ENCODE data around the gene SNX27.

SNX27 gene

DNA sequence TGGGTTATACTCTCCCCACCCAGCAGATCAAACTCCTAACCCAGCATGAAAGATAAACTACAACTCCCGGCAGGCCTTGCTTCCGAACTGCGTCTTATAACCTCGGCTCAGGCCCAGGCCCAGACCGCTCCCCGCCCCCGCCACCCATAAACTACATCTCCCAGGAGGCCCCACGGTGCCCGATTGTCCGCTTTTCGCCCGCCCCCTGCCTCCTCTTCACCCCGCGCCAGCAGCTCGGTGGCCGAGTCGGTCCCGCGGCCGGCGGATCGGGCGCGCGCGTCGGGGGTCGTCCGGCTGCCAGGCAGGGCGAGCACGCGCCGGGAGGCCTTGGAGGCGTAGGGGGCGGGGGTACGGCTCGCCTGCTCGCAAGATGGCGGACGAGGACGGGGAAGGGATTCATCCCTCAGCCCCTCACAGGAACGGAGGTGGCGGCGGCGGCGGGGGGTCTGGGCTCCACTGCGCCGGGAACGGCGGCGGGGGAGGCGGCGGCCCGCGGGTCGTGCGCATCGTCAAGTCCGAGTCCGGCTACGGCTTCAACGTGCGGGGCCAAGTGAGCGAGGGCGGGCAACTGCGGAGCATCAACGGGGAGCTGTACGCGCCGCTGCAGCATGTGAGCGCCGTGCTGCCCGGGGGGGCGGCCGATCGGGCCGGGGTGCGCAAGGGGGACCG, at the start of gene SNX27:
Gene SNX27, plus strand, starts transcription at position 219 of the 669 bp plus-strand sequence. Its CDS starts 152 bp downstream, at position 371.
- Histone ChIP-seq H3K27ac (peak within 1 kb of the TSS; percentile 97 to 98), H3K4me3 (peak within 1 kb of the TSS; percentile 99), H3K27me3 (peaks cover 0 to 4% of the 10 kb centered on the region in 2 donors), H3K4me1 (peaks cover 0 to 40% (median 7%) of the 10 kb centered on the region in 4 donors), H3K9me3 (no peaks in the 10 kb centered on the region), H3K36me3 (peaks cover 0 to 6% (median 0%) of the 10 kb centered on the region in 3 donors)
- TF ChIP-seq, protein P1, sequence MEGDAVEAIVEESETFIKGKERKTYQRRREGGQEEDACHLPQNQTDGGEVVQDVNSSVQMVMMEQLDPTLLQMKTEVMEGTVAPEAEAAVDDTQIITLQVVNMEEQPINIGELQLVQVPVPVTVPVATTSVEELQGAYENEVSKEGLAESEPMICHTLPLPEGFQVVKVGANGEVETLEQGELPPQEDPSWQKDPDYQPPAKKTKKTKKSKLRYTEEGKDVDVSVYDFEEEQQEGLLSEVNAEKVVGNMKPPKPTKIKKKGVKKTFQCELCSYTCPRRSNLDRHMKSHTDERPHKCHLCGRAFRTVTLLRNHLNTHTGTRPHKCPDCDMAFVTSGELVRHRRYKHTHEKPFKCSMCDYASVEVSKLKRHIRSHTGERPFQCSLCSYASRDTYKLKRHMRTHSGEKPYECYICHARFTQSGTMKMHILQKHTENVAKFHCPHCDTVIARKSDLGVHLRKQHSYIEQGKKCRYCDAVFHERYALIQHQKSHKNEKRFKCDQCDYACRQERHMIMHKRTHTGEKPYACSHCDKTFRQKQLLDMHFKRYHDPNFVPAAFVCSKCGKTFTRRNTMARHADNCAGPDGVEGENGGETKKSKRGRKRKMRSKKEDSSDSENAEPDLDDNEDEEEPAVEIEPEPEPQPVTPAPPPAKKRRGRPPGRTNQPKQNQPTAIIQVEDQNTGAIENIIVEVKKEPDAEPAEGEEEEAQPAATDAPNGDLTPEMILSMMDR (IDR thresholded peaks at IDR 0.05): no peak
- intact Hi-C loops (cut with DNase I; ENCODE audit: low total_unique reads): loop anchor here (5.0 kb wide), 1 partner anchor 155 kb away; the partner anchor contains the start of gene POGZ
- peak; percentile 95 to 96 for DNase-seq

DNA sequence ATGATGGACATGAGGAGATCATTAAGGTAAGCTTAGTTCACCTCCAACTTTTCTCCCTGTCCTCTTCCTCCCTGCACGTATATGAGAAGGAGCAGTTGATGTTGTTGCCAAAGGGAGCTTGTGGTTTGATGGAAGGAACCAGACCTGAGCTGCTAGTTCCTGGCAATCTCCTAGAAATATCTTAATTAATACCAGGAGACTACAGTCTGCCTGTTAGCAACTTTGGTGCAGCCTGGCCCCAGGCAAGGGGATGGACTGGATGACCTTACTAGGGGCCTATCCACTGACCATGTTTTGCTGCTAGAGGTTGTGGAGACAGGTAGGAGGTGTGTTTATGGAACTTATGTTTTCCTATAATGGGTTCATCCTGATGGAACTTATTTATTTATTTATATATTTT, 49.2 kb upstream of the SNX27 start:
- H3K9me3 ChIP-seq: no peaks in the 10 kb centered on the region
- H3K27me3 ChIP-seq: no peaks in the 10 kb centered on the region
- TF ChIP-seq, protein P1 (IDR thresholded peaks at IDR 0.05): no peak
- no peak overlapping the region for H3K27ac ChIP-seq
- intact Hi-C loops (cut with DNase I; ENCODE audit: low total_unique reads): no loop called here
- DNase-seq: no peak
- H3K4me3 ChIP-seq: no peak overlapping the region
- peaks cover 0 to 6% (median 0%) of the 10 kb centered on the region in 4 donors for H3K4me1 ChIP-seq
- peaks cover 12 to 46% (median 36%) of the 10 kb centered on the region in 3 donors for H3K36me3 ChIP-seq

DNA sequence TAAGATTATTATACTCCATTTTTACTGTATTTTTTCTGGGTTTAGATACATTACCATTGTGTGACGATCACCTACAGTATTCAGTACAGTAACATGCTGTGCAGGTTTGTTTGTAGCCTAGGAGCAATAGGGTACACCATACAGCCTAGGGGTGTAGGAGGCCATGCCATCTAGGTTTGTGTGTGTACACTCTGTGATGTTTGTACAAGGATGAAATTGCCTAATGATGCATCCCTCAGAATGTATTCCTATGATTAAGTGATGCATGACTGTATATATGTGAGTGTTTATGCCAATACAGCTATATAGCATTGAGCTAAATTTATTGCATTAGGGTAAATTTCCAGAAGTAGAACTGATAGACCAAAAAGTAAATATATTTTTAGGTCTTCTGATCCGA, 48.5 kb upstream of the SNX27 start:
- intact Hi-C loops (cut with DNase I; ENCODE audit: low total_unique reads): no loop called here
- H3K27me3 ChIP-seq: no peaks in the 10 kb centered on the region

DNA sequence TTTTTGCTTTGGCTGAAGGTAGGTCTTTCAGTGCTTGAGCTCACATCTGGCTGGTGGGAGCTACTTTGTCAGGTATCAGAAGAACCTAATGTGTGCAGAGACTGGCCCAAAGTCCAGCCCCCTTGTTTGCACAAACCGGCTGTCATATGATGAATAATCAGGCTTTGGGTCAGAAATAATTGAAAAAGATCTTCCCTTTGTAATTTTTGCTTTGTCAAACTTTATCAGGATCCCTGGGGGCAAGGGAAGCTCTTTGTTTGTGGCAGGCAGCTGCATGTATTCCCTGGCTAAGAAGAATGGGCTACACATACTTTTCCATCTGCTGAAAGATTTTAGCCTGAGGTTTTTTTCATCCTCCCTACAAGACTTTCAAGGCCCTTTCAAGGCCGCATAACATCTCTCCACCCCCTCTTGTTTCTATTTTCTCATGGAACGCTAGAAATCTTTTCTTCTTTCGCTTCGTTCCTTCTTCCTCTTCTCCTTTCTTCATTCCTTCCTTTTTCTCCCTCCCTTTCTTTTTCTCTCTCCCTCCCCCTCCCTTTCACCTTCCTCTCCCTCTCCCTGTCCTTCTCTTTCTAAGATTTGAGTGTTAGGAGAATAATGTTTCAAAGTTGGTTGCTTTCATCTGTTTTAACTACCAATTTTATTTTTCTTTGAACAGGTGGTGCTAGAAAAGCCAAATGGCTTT, 46.2 kb upstream of the SNX27 start:
- Histone ChIP-seq H3K4me1 (peaks cover 0 to 2% (median 0%) of the 10 kb centered on the region in 4 donors), H3K27me3 (no peaks in the 10 kb centered on the region), H3K4me3 (no peak overlapping the region), H3K9me3 (no peaks in the 10 kb centered on the region), H3K36me3 (peaks cover 29 to 69% (median 63%) of the 10 kb centered on the region in 3 donors), H3K27ac (no peak overlapping the region)
- TF ChIP-seq, protein P1 (IDR thresholded peaks at IDR 0.05): no peak
- DNase-seq: no peak
- intact Hi-C loops (cut with DNase I; ENCODE audit: low total_unique reads): no loop called here

More for the DNA sequence above, 48.5 kb upstream of the SNX27 start:
- Histone ChIP-seq H3K4me1 (peaks cover 0 to 6% (median 0%) of the 10 kb centered on the region in 4 donors), H3K27ac (no peak overlapping the region), H3K9me3 (no peaks in the 10 kb centered on the region), H3K4me3 (no peak overlapping the region), H3K36me3 (peaks cover 12 to 47% (median 40%) of the 10 kb centered on the region in 3 donors)
- TF ChIP-seq, protein P1 (IDR thresholded peaks at IDR 0.05): no peak
- DNase-seq: no peak

DNA sequence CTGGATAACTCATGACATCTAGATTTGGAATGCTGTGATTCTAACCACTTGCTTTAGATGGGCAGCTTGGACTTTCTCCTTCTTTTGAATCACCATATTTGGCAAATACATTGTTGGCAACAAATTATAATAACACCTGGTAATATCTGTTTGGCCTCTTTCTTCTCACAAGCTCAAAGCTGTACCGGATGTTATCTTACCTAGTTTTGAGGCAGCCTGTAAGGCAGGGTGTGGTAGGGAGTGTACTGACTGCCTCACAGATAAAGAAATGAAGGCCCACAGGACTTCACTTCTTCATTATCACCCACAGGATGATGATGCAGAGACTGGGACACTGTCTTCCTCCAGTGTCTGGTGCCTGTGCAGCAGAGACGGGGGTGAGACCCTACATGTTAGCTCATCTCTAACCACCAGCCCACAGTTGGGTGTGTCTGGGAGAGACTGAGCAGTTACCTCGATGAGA, 43.2 kb upstream of the SNX27 start:
- H3K4me1 ChIP-seq: peaks cover 0 to 2% (median 0%) of the 10 kb centered on the region in 4 donors
- intact Hi-C loops (cut with DNase I; ENCODE audit: low total_unique reads): no loop called here
- DNase-seq: no peak
- H3K9me3 ChIP-seq: no peaks in the 10 kb centered on the region
- TF ChIP-seq, protein P1 (IDR thresholded peaks at IDR 0.05): no peak
- peaks cover 29 to 65% (median 59%) of the 10 kb centered on the region in 3 donors for H3K36me3 ChIP-seq
- H3K27ac ChIP-seq: no peak overlapping the region
- no peaks in the 10 kb centered on the region for H3K27me3 ChIP-seq
- H3K4me3 ChIP-seq: no peak overlapping the region
